ENCODE measurements around the gene PTPRC.

PTPRC gene

GRCh38 chr1:198647055-198647454 lies 8.2 kb downstream of the PTPRC start:
- DNase-seq, result no peak

DNA sequence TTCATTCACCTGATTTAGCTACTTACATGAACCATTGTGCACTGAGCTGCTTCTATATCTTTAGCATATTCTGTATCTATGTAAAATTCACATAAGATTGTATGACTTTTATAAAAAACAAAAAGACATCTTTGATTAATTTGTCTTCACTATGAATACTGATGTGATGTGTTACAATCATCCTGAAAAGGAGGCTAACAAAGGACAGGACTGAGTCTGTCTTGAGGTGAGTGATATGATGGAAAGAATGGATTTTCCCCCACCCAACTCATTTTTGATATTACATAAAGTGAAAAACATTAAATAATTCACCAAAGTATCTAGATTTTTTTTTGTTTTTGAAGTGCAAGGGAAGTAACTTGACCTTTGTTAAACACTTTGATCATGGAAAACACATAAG lies 9.8 kb downstream of the PTPRC start:
- DNase-seq, result no peak

GRCh38 chr1:198649232-198649967 lies 10.6 kb downstream of the PTPRC start:
- DNase-seq, result no peak

- no peak for DNase-seq
Observed at GRCh38 chr1:198649968-198650338, 11.1 kb downstream of the PTPRC start.

GRCh38 chr1:198650506-198650905 lies 11.7 kb downstream of the PTPRC start:
- DNase-seq, result no peak

GRCh38 chr1:198651650-198652400 lies 13.0 kb downstream of the PTPRC start:
- DNase-seq, result no peak

- no peak for DNase-seq
Observed at GRCh38 chr1:198653808-198654413, 15.1 kb downstream of the PTPRC start.

DNA sequence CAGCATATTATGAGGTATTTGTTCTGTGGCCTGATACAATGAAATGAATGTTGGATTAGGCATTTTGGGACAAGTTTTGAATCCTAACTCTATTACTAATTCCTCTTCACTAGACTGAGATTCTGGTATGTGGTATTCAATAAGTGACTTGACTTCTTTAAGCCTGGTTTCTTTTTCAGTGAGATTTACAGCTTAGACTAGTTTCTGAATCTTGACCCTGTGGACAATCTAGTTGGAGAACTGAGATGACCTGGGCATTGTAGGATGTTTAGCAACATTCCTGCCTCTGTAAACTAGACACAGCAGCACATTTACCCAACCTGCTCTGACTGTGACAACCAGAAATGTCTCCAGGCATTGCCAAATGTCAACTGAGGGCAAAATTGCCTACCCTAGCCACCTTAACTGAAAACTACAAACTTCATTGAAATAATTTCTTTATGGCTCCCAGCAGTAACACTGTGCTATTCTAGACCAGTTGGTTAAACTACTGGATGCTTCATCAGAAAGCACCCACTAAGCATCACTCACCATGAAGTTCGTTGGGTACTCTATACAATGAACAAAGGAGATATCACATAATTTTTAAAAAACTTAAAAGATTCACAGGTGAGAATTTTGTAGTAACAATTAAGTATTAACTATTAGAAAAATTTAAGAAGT lies 16.8 kb downstream of the PTPRC start:
- DNase-seq, result no peak

DNA sequence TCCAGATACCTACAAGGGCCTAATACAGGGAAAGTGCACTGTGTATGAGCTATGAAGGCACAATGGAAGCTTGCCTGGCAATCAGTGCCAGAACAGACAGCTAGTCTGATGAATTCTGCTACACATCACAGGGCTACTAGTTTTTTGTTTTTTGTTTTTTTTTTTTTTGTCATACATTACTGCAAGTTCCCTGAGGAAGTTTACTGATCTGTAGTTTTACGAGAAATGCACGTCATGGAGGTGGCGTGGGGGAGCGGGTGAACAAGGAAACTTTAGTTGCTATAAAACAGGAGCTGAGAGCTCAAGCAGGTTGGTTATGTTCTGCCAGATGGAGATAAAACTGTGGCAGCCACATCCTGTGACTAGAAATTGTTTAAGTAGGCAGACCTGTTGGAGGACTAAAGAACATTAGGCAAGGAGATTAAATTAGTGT lies 17.7 kb downstream of the PTPRC start:
- no peak for DNase-seq

DNA sequence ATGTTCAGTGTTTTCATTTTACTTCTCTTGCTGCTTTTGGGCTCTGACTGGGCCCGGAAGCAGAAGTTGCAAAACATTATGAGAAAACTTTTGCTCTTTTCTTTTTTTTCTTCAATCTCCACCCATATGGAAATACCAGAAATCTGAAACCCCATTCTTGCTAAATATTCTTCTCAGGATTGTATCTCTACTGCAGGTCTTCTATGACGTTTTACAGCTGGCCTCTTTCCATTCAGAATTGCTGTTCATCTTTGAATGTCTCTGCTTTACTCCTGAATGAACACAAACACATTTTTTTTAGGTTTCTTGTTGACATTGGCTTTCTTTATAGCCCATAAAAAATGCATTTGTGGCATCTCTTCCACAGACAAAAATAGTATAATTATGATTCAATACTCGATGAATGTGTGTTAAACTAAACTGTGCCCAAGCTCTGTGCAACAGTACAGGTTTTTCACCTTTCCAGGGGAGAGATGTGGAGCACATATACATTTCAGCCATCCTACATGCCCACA lies 18.8 kb downstream of the PTPRC start:
- DNase-seq, result no peak

DNA sequence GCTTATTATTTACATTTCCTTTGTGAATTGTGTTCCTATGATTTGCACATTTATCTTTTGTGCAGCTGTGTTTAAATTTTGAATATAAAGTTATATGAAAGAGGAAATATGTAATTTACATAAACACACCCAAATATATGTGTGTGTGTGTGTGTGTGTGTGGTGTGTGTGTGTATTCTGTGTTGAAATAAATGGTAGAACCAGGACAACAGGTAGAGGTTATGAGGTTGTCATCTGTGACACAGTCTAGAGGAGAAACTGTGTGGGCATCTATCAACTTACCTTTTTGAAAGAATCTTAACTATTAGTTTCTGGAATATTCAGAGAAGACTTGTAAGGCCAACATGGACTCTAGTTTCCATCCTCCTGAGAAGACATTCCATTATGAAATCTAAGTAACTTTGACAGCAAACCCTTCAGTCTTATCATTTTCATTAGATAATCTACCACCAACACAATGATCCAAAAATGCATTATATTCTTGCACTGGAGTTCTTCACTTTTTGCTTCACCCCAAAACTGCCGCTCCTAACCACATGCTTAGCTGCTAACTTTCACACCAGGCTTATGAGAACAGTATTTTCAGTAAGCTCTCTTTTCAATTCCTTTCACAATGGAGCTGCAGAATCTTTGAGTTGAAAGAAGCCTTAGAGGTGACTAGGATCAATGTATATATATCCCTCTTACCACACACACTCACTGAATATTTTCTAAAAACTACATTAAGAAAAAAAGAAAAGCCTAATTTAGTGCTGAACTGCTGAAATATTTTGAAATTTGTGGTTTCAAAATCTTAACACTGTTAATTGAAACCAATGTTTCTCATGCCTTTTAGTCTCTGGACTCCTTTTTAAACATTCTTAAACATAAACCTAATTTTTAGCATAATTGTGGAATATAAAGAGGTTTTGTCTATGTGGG lies 21.8 kb downstream of the PTPRC start:
- DNase-seq, result no peak

- no peak for DNase-seq
Observed at GRCh38 chr1:198662821-198663220, 24.0 kb downstream of the PTPRC start.

GRCh38 chr1:198664068-198664788 lies 25.4 kb downstream of the PTPRC start:
- DNase-seq, result no peak

- no peak for DNase-seq
Observed at GRCh38 chr1:198667186-198667585, 28.3 kb downstream of the PTPRC start.

DNA sequence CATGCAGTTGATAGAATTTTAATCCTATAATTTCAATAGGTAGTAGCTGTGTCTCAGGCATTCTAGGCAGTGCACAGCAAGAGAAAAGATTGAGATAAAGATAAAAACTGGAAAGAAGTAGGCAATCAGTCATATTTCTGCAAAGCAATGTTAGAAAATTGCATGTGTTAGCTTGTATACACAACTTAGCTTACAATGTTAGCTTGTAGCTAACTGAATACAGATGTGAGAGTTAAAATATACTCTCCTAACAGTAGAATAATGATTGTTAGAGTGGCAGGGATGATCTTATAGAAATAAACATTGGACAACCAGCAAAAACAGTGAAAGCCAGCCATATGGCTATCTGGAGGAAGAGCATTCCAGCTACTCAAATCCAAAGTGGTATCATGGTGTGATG lies 29.0 kb downstream of the PTPRC start:
- DNase-seq, result no peak

DNA sequence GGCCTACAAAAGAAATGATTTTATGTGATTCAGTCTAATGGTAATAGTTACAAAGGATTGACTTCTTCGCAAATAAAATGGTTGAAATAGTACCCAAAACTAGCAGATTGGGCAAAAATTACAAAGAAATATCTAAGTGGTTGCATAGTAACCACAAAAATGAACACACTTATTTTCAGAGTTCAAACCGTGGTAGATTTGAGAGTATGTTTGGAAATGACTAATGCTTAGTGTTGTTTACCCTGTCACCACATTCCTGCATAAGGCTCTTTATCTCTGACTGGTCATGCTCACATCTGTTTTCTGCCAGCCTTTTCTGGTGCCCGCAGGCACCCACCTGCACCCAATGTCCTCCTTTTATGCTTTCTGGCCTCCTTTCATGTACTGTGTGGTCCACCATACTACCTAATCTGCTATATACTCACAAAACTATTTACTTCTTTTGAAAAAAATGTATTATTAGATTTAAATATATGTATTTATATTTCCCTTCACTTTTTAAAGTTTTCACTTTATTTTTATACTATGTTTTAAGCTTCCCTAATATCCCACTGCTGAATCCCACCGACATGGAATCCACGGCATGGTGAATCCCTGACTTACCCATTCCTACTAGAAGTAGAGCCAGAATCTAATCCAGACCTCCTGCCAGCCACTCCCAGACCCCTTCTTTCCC lies 30.3 kb downstream of the PTPRC start:
- DNase-seq, result no peak

DNA sequence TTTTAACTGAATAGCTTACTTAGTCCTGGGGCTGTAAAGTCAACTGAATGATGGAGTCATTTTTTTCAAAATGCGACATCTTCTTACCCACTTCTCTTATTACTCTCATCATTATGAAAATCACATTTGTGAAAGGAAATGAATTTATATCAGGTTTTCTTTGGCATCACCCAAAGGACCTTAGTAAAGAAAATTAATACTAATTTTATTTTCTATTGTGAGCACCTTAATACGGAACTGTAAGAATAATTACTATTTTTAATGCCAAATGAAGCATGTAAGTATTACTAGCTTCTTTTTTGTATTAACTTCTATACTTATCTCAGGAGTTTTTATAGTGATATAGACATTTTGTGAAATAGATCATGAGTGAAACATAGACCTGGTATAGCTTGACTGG lies 30.9 kb downstream of the PTPRC start:
- no peak for DNase-seq

- DNase-seq, result no peak
Observed at GRCh38 chr1:198671136-198671535, 32.3 kb downstream of the PTPRC start.

- no peak for DNase-seq
Observed at GRCh38 chr1:198672124-198672523, 33.3 kb downstream of the PTPRC start.

DNA sequence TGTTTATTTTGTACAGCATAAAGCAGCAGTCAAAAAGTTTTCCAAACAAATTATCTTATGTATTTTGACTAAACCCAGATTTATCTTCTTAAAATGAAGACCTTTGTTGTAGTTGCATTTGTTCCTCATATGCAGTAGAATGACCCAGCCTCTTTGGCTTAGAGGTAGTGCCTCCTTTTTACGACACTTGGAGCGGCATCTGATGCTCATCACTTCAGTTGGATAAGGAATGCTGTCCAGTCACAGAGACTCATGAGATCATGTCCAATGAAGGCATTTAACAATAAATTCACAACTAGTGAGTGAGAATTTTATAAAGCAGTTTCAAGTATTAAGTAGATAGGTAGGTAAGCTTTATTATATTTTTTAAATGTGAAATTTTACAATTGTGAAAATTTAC lies 35.2 kb downstream of the PTPRC start:
- no peak for DNase-seq

GRCh38 chr1:198676253-198676652 lies 37.4 kb downstream of the PTPRC start:
- DNase-seq, result no peak
